Trophoblast cell (in vitro differentiated cells and primary cell): ENCODE results near the gene LRRC31.

Source experiments
- DNase-seq, 2 donors: peaks; one replicate each; pipeline ENCODE4 v3.0.0-alpha.2; 2016
- H2AFZ ChIP-seq: 2 replicates; pipeline ENCODE4 v1.6.1; 2013; ENCODE audit warnings: low read length, moderate library complexity, mild to moderate bottlenecking; ENCODE audit not compliant: insufficient read depth, poor library complexity
- H2AK5ac ChIP-seq: 2 replicates; pipeline ENCODE4 v1.6.1; 2013; ENCODE audit warnings: mild to moderate bottlenecking, low read length
- H2BK120ac ChIP-seq: 2 replicates; pipeline ENCODE4 v1.6.1; 2013; ENCODE audit warnings: low read length, mild to moderate bottlenecking, moderate library complexity; ENCODE audit not compliant: insufficient read depth, poor library complexity
- H2BK12ac ChIP-seq: 2 replicates; pipeline ENCODE4 v1.6.1; 2013; ENCODE audit warnings: mild to moderate bottlenecking, low read length, moderate library complexity
- H2BK5ac ChIP-seq: 2 replicates; pipeline ENCODE4 v1.6.1; 2013; ENCODE audit warnings: low read length, low read depth, moderate library complexity, mild to moderate bottlenecking; ENCODE audit not compliant: poor library complexity
- H3K14ac ChIP-seq: 2 replicates; pipeline ENCODE4 v1.6.1; 2013; ENCODE audit warnings: mild to moderate bottlenecking, low read length
- H3K18ac ChIP-seq: 2 replicates; pipeline ENCODE4 v1.6.1; 2013; ENCODE audit warnings: mild to moderate bottlenecking, low read length
- H3K23ac ChIP-seq: 2 replicates; pipeline ENCODE4 v1.6.1; 2013; ENCODE audit warnings: low read length
- H3K27ac ChIP-seq: 2 replicates; pipeline ENCODE4 v1.5.1; 2013; ENCODE audit warnings: low read depth, mild to moderate bottlenecking, inconsistent platforms, low read length, moderate library complexity
- H3K27me3 ChIP-seq: 2 replicates; pipeline ENCODE4 v1.6.1; 2013; ENCODE audit warnings: inconsistent platforms, mild to moderate bottlenecking, low read length, moderate library complexity; ENCODE audit not compliant: insufficient read depth
- H3K36me3 ChIP-seq, 2 experiments: 1 replicate in 1 of 2; 2 replicates in 1 of 2; pipeline ENCODE4 v1.6.1; 2013; ENCODE audit warnings: low read length in 2 of 2, mild to moderate bottlenecking in 2 of 2, moderate library complexity in 1 of 2; ENCODE audit not compliant: insufficient read depth in 2 of 2, control insufficient read depth in 1 of 2
- H3K4ac ChIP-seq: 2 replicates; pipeline ENCODE4 v1.6.1; 2013; ENCODE audit warnings: low read depth, mild to moderate bottlenecking, low read length, moderate library complexity
- H3K4me1 ChIP-seq, 2 experiments: 1 replicate in 1 of 2; 2 replicates in 1 of 2; pipeline ENCODE4 v1.6.1; 2013; ENCODE audit warnings: low read length in 2 of 2, mild to moderate bottlenecking in 2 of 2, moderate library complexity in 1 of 2; ENCODE audit not compliant: insufficient read depth in 2 of 2, control insufficient read depth in 1 of 2
- H3K4me2 ChIP-seq: 2 replicates; pipeline ENCODE4 v1.6.1; 2013; ENCODE audit warnings: inconsistent platforms, mild to moderate bottlenecking, low read length, moderate library complexity
- H3K4me3 ChIP-seq: 2 replicates; pipeline ENCODE4 v1.5.1; 2013; ENCODE audit warnings: mild to moderate bottlenecking, low read depth, low read length, inconsistent platforms
- H3K79me1 ChIP-seq: one replicate; pipeline ENCODE4 v1.6.1; 2013; ENCODE audit warnings: low read length
- H3K79me2 ChIP-seq: 2 replicates; pipeline ENCODE4 v1.6.1; 2013; ENCODE audit warnings: low read length, mild to moderate bottlenecking; ENCODE audit not compliant: control insufficient read depth, insufficient read depth, poor library complexity
- H3K9ac ChIP-seq: 2 replicates; pipeline ENCODE4 v1.6.1; 2013; ENCODE audit warnings: mild to moderate bottlenecking, low read length
- H3K9me3 ChIP-seq: 2 replicates; pipeline ENCODE4 v1.6.1; 2013; ENCODE audit warnings: low read depth, mild to moderate bottlenecking, control low read depth, inconsistent platforms, low read length; ENCODE audit not compliant: insufficient read depth
- H4K12ac ChIP-seq: 2 replicates; pipeline ENCODE4 v1.6.1; 2013; ENCODE audit warnings: low read depth, mild to moderate bottlenecking, low read length, moderate library complexity
- H4K8ac ChIP-seq: 2 replicates; pipeline ENCODE4 v1.6.1; 2013; ENCODE audit warnings: low read depth, mild to moderate bottlenecking, low read length, moderate library complexity
- H4K91ac ChIP-seq: one replicate; pipeline ENCODE4 v1.6.1; 2013; ENCODE audit warnings: low read depth, mild to moderate bottlenecking, low read length, moderate library complexity
- WGBS: extraction: QIAGEN DNeasy Blood & Tissue Kit; methylation state at CpG from one replicate; pipeline ENCODE4 v1.1.7; 2013; ENCODE audit warnings: missing lambda C conversion rate; ENCODE audit not compliant: insufficient read length, insufficient coverage; ENCODE audit errors: extremely low coverage; 5-methylcytosine and 5-hydroxymethylcytosine counted together

The LRRC31 gene

DNA sequence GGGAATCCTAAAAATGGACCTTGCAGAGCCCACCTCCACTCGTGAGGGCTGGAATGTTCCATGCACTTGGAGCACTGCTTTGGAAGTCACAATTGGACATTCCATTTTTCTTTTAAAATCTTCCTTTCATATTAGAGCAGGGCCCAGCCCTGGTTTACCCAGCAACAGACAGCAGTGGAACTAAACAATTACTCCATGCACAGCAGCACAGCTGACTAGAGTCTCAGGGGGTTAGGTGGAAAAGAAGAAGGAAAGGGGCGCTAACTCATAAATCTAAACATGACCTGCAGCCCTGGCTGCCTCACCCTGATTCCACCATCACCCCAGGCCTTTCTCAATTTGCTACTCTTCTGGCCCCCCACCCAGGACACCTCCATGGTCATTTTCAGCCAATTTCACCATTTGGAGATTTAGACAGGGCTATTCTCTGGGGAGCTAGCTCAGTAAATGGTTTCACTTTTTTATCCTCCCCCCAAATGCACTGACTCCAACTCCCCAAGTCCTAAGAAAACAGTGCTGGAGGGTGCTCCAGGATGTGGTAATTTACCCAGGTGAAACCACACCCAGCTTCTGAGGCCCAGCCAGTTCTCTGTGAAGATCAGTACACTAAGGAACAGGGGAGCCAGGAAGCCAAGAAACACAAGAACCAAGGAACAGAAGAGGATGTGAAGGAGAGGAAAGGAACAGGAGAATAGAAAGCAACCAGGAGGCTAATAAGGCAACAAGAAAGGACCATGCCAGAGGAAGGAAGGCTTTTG is 1.6 kb upstream of the LRRC31 start:
- Histone ChIP-seq H3K4me3 (no peak overlapping the region), H3K36me3 (no peaks in the 10 kb centered on the region), H3K9me3 (peaks cover 3% of the 10 kb centered on the region), H3K9ac (no peak overlapping the region), H3K23ac (no peak overlapping the region), H2BK120ac (no peak overlapping the region), H3K4me1 (no peaks in the 10 kb centered on the region), H3K79me1 (no peaks in the 10 kb centered on the region), H2BK12ac (no peak overlapping the region), H2AK5ac (no peak overlapping the region), H3K14ac (no peak overlapping the region), H3K27ac (no peak overlapping the region), H3K18ac (no peak overlapping the region), H2BK5ac (no peak overlapping the region), H3K4me2 (no peak overlapping the region), H3K27me3 (no peaks in the 10 kb centered on the region), H2AFZ (no peak overlapping the region), H3K79me2 (no peaks in the 10 kb centered on the region), H4K12ac (no peak overlapping the region), H4K91ac (no peak overlapping the region), H4K8ac (no peak overlapping the region), H3K4ac (no peak overlapping the region)
- DNase-seq: no peak
- no CpG with 5 or more reads among the region's 2 CpGs for WGBS

DNA sequence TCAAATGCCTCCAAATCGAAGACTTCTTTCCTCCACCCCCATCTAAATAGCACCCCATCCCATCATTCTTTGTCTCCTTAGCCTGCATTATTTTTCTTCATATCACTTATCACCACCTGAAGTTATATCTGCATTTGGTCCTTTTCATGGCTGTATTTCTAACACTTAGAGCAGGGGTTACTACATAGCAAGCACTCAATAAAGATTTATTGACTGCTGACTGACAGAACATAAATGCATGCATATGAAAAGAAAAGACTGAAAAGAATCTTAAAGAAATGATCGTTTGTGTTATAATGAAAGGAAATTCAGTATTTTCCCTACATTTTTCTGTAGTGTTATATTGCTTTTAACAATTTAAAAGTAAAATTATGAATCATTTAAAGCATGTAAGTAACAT is 1.4 kb downstream of the LRRC31 start:
- Histone ChIP-seq H2BK12ac (no peak overlapping the region), H3K27me3 (no peaks in the 10 kb centered on the region), H4K8ac (no peak overlapping the region), H3K9ac (no peak overlapping the region), H3K9me3 (no peaks in the 10 kb centered on the region), H4K91ac (no peak overlapping the region), H3K14ac (no peak overlapping the region), H3K36me3 (no peaks in the 10 kb centered on the region), H3K4me1 (no peaks in the 10 kb centered on the region), H3K23ac (no peak overlapping the region), H3K4me2 (no peak overlapping the region), H4K12ac (no peak overlapping the region), H3K4ac (no peak overlapping the region), H3K79me2 (no peaks in the 10 kb centered on the region), H2BK120ac (no peak overlapping the region), H3K4me3 (no peak overlapping the region), H3K27ac (no peak overlapping the region), H3K79me1 (no peaks in the 10 kb centered on the region), H2BK5ac (no peak overlapping the region), H3K18ac (no peak overlapping the region), H2AK5ac (no peak overlapping the region), H2AFZ (no peak overlapping the region)
- no CpG with 5 or more reads among the region's 2 CpGs for WGBS
- no peak for DNase-seq

DNA sequence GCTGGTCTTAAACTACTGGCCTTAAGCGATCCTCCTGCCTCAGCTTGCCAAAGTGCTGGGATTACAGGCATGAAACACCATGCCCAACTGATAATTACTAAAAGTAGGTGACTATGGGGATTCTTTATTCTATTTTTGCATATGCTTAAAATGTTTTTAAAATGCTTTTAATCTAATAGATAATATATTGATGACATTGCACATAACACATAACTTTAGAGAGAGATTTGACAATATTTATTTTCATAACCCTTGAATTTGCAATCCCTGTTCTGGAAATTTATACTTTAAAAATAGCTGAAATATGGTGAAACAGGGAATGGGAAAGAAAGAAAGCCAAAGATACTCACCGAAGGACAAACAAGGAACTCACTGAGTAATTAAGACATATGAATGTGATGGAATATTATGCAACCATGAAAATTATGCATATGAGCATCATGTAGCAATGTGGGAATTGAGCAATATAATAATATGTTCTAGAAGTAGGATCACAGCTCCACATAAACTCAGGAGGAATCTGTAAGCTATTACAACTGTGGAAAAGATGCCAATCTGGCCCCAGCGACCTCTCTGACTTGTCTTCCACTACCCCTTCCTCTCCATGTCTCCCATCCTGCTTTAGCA is 2.0 kb downstream of the LRRC31 start:
- Histone ChIP-seq H3K36me3 (no peaks in the 10 kb centered on the region), H3K9ac (no peak overlapping the region), H3K79me2 (no peaks in the 10 kb centered on the region), H2BK12ac (no peak overlapping the region), H2AFZ (no peak overlapping the region), H3K4me1 (no peaks in the 10 kb centered on the region), H3K23ac (no peak overlapping the region), H4K8ac (no peak overlapping the region), H3K4me2 (no peak overlapping the region), H3K18ac (no peak overlapping the region), H4K12ac (no peak overlapping the region), H4K91ac (no peak overlapping the region), H3K9me3 (no peaks in the 10 kb centered on the region), H2AK5ac (no peak overlapping the region), H3K79me1 (no peaks in the 10 kb centered on the region), H2BK5ac (no peak overlapping the region), H3K27ac (no peak overlapping the region), H3K4me3 (no peak overlapping the region), H3K27me3 (no peaks in the 10 kb centered on the region), H3K4ac (no peak overlapping the region), H3K14ac (no peak overlapping the region), H2BK120ac (no peak overlapping the region)
- DNase-seq: no peak
- no CpG with 5 or more reads among the region's 3 CpGs for WGBS

DNA sequence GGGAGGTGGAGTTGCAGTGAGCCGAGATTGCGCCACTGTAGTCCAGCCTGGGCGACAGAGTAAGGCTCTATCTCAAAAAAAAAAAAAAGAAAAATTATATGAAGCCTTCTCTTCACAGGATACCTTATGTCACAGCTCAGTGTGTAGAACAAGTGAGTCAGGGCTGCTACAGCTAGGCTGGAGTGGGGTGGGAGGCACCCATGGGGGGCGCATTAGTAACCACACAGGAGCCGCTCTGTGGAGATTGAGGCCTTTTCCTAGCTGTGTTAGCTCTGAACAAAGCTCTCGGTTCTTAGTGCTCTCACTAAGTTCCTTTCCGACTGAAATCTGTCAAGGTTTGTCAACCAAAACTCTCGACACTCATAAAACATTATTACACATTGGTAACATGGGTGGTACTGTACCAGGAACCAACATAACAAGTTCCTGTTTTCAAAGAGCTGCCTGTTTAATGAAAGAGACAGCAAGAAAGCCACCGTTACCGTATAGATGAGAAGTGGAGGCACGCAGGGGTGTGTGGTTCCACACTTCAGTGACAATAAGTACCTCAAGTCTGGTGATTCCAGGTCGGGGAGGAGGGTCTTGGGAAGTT is 4.5 kb downstream of the LRRC31 start:
- H3K9me3 ChIP-seq: no peaks in the 10 kb centered on the region
- no peak overlapping the region for H3K4ac ChIP-seq

More for the DNA sequence above, 4.5 kb downstream of the LRRC31 start:
- H3K18ac ChIP-seq: no peak overlapping the region
- H3K27ac ChIP-seq: no peak overlapping the region
- H3K79me1 ChIP-seq: no peaks in the 10 kb centered on the region
- no peak overlapping the region for H2BK12ac ChIP-seq
- H4K8ac ChIP-seq: no peak overlapping the region
- no peak overlapping the region for H3K23ac ChIP-seq
- no peaks in the 10 kb centered on the region for H3K27me3 ChIP-seq
- H2BK5ac ChIP-seq: no peak overlapping the region
- no peak overlapping the region for H3K4me3 ChIP-seq
- H3K79me2 ChIP-seq: no peaks in the 10 kb centered on the region
- no peak overlapping the region for H3K9ac ChIP-seq
- H4K12ac ChIP-seq: no peak overlapping the region
- no peak overlapping the region for H3K14ac ChIP-seq
- no peak overlapping the region for H4K91ac ChIP-seq
- no peaks in the 10 kb centered on the region for H3K36me3 ChIP-seq
- DNase-seq: no peak
- no peaks in the 10 kb centered on the region for H3K4me1 ChIP-seq
- H2BK120ac ChIP-seq: no peak overlapping the region
- no peak overlapping the region for H2AK5ac ChIP-seq
- no peak overlapping the region for H3K4me2 ChIP-seq
- no CpG with 5 or more reads among the region's 12 CpGs for WGBS
- H2AFZ ChIP-seq: no peak overlapping the region
